Lung microvascular endothelial cell (primary cell): ENCODE data around the gene NPB. TPM values are rescaled to one million over a fixed set of nuclear protein-coding genes. Genes with fewer than 3 reads are reported as not detected.
A peak's percentile ranks its signal among the peaks of the same experiment; 100 is the strongest.

Experiments used
- DNase-seq, 2 donors: peaks; one replicate each; pipeline versions ENCODE4 v3.0.0 to v3.0.0-alpha.2; 2010; ENCODE audit warnings: low read depth in 2 of 2
- total RNA-seq: library from RNA; depleted of rRNA; stranded (reverse); fragments of >200 nt; gene quantifications from 2 replicates; pipeline ENCODE4 v1.2.1, GENCODE V29; 2014

NPB gene
- total RNA-seq, 1 donor from 2014 or later = not detected

GRCh38 chr17:81925860-81926450 is 23.9 kb downstream of the NPB start:
- DNase-seq = no peak

- DNase-seq = peak; percentile 82
Measured at GRCh38 chr17:81926451-81927151, 24.6 kb downstream of the NPB start.

GRCh38 chr17:81927152-81927652 is 25.2 kb downstream of the NPB start:
- DNase-seq = no peak

- peak; percentile 95 to 98 for DNase-seq
Measured at GRCh38 chr17:81927653-81928543, 25.9 kb downstream of the NPB start, which contains the start of gene MAFG. MAFG (minus strand) TSS chr17:81927735; CDS start chr17:81923185, 4,550 bp downstream.

- DNase-seq = no peak
Measured at GRCh38 chr17:81928544-81929252, 26.7 kb downstream of the NPB start.

- DNase-seq = no peak
Measured at GRCh38 chr17:81929253-81930141, 27.5 kb downstream of the NPB start.

GRCh38 chr17:81930142-81931125 is 28.4 kb downstream of the NPB start:
- DNase-seq = no peak

- no peak for DNase-seq
Measured at GRCh38 chr17:81931189-81931556, 29.1 kb downstream of the NPB start.

GRCh38 chr17:81931557-81932332 is 29.7 kb downstream of the NPB start:
- DNase-seq = no peak

- no peak for DNase-seq
Measured at GRCh38 chr17:81932333-81932983, 30.4 kb downstream of the NPB start.

GRCh38 chr17:81933178-81933699 is 31.2 kb downstream of the NPB start:
- DNase-seq = no peak

GRCh38 chr17:81934098-81934757 is 32.2 kb downstream of the NPB start:
- DNase-seq = no peak

- no peak for DNase-seq
Measured at GRCh38 chr17:81934850-81935708, 33.0 kb downstream of the NPB start.

GRCh38 chr17:81935709-81936084 is 33.7 kb downstream of the NPB start:
- no peak for DNase-seq

- no peak for DNase-seq
Measured at GRCh38 chr17:81939218-81939617, 37.2 kb downstream of the NPB start.

- no peak for DNase-seq
Measured at GRCh38 chr17:81939881-81940385, 37.9 kb downstream of the NPB start.
